GM19239 (cell line): ENCODE measurements around the gene ITPR3.
"Not testable (repeated sequence)": the region's sequence is repeated elsewhere in the genome, so short reads cannot be mapped to it uniquely, and the experiment has no call there.

Experiments
- DNase-seq: peaks from one replicate; pipeline ENCODE4 v3.0.0; 2011; ENCODE audit warnings: low spot score; ENCODE audit not compliant: insufficient read length
- FAIRE-seq: peaks from 2 replicates; lab custom pipeline; 2011; peaks lifted over from hg19 to GRCh38; lab: Jason Lieb, UNC

The ITPR3 gene

DNA sequence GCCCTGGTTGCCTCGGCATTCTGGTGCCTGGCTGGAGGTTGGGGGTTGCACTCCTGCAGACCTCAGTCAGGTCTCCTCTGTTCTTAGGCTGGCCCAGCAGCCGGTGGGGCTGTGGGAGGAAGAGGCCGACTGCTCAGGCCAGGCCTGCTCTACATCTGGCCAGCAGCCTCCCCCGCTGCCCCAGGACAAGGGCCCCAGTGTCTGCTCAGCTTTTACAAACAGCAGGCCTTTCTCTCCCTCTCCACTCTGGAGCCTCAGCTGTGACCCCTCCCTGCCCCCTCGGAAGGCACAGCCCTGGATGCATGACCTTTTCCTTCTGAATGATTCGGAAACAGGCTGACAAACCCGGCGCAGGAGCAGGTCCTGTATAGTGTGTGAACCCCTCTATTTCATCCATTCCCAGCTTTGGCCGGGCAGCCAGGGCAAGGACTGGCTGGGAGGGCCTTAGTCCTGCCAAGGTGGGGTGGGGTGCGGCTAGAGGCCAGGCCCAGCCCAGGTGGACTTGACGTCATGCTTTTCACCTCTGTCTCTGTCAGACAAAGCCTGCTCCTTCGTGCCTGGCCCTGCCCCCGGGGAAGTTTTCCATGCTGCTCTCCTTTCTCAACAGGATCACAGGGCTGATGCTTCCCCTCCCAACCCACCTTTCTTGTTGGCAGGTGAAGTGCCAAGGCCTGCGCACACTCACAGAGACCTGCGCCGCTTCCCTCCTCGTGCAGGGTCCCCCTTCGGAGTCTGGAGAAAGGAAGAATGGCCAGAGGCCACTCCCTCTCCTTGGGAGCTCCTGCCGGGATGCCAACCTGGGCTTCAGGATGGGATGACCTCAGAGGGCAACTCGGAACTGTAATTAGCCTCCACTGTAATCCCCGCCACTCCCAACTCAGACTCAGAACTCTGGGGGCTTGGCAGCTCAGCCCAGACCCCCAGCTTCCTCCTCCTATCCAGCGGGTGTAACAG is 10.1 kb upstream of the ITPR3 start:
- no peak for DNase-seq
- no peak for FAIRE-seq

DNA sequence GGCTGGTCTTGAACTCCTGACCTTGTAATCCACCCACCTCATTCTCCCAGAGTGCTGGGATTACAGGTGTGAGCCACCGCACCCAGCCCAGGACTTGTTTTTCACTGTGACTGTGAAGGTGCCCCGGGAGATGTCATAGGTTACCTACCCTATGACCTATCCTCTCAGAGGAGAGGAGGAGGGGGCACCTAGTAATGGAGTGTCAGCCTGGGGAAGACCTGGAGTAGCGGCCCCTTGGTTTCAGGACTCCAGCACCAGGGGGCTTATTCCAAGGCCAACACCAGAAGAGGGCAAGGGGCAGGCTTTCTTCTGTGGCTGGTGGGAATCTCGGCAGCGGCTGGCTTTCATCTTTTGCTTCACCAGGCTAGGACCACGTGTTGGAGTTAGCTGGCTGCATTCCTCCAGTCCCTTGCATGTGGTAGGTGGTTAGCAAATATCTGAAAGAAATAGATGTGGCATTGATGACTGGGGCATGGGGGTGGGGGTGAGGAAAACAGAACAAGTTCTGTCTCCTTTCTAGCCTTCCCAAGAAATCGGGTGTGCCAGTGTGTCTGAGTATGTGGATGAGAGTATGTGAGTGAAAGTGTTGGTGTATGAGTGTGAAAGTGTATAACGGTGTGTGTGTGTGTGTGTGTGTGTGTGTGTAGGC is 7.9 kb upstream of the ITPR3 start:
- DNase-seq (no peak), FAIRE-seq (no peak)

DNA sequence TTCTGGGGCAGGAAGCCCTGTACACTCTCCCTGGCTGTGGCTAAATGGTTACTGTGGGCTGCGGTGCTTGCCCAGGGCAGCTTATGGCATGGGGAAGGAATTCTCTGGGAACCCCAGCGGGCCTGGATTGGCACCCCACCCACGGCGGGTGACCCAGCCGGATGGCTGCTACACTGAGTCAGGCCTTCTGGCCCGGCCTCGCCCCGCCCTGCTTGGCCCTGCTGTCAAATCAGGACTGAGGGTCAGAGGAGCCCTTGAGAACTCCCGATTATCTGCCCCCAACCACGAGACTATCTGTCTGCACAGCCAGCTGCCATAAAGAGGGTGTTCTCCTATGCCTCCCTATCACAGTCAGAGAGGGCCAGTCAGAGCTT is 7.3 kb upstream of the ITPR3 start:
- FAIRE-seq (no peak), DNase-seq (no peak)

DNA sequence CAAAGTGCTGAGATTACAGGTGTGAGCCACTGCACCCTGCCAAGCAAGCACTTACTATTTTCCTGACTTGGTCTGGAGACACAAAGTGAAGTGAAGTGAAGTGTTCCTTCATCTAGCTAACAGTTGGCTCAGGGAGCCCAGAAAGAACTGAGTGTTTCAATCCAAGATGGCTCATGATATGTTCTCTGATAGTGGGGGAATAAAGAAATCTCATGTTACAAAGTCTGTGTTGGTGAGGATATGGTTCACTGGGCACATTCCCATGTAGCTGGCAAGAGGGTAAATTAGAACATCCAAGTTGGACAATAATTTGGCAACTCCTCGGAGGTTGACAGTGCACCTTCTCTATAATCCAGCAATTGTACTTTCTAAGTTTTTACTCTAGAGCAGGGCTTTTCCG is 5.0 kb upstream of the ITPR3 start:
- FAIRE-seq, result no peak
- no peak for DNase-seq

DNA sequence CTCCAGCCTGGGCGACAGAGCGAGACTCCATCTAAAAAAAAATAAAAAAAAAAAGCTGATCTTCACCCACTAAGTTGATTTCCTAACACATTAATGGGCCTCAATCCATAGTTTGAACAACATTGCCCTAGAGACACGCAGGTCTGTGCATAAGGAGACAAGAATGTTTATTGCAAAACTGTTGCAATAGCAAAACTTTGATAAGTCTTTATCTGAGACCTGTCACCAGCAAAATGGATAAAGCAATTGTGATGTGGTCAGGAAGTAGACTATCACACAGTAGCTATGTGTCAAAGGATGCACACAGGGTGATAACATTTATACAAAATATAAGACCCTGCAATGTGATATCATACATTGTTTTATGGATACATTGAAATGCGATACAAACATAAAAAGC is 4.2 kb upstream of the ITPR3 start:
- no peak for DNase-seq
- no peak for FAIRE-seq

DNA sequence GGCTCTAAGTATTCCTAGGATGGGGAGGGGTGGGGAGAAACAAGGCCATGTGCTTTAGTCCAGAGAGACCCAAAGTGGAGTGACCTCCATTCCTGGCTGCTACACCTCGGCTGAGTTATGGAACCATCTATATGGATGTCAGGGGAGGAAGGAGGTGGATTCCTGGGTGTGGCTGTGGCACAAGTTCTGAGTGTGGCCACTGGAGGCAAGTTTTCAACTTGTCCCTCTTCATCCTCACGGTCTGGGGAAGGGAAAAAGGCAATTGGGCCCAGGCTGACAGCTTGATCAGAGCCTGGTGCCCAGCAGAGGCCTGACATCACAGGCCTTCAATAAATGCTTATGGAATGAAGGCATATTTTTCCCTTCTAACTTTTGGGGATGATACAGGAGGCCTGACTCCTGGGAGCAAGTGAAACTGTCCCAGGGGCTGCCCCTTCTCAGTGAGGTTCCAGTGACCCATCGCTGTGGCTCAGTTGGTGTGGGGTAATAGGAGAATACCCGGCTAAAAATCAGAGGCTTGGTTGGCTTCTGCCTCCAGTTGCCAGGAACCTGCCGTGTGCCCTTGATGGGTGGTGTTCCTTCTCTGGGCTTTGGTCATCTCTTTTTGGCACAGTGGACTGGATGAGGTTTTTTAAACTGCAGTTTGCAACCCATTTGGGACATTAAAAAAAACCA is 1.8 kb upstream of the ITPR3 start:
- no peak for DNase-seq

DNA sequence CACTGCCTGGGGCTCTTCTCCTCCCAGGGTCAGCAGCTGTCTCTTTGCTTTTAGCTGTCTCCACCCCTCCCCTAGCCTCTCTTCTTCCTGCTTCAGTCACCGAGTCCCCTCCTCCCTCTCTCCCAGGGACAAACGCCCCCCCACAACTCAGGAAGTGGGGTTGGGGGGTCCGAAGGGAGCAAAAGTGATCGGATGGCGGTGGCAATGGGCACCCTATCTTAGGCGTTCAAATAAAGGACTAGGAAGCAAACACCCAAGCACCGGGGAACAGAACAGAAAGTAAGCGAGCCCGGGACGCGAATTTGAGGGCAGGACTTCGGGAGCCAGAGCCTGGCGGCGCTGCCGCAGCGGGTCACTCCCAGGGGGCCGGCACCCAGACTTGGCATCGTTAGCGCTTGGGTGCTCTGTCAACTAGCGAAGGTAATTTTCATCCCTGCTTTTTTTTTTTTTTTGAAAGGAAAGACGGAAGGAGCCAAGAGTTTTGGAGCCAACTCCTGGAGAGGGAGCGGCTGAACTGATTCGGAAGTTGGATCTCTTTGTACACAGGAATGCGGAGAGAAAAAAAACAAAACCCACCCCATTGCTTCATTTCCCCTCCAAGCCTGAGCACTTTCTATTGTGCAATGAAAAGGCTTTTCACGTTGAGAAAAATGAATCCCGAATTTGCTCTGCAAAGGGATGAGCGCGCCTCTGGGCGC is 815 bp upstream of the ITPR3 start:
- FAIRE-seq, result peak; percentile 84
- no peak for DNase-seq

More for the DNA sequence above, 1.8 kb upstream of the ITPR3 start:
- no peak for FAIRE-seq

DNA sequence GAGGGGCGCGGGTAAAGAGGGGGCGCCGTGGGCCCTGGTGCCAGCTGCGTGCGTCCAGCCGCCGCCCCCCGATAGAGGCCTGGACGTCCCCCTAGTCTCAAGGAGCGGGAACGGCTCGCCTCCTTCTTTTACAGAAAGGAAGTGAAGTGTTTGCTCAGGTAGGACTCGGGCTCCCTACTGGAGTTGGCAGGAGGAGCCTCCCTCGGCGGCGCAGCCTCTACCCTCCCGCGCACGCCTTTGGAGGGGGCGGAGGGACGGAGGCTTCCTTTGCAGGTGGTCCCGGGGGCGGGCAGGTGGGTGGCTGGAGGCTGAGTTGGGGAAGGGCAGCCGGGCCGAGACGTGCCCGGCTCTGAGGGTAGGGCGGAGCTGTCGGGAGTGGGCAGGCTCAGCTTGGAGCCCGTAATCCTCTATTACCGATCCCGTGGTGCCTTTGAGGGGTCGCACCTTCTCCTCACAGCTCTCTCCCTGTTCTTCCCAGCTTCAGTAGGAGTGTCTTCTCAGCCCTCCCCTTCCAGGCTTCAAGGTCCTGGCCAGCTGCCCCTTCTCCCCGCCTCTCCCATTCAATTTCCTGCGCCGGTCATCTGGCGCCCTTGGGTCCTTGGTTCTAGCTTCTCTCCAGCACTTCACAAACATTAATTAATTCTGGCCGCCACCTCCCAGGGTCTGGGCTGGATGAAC is 728 bp downstream of the ITPR3 start:
- DNase-seq (peak; percentile 52), FAIRE-seq (no peak)

DNA sequence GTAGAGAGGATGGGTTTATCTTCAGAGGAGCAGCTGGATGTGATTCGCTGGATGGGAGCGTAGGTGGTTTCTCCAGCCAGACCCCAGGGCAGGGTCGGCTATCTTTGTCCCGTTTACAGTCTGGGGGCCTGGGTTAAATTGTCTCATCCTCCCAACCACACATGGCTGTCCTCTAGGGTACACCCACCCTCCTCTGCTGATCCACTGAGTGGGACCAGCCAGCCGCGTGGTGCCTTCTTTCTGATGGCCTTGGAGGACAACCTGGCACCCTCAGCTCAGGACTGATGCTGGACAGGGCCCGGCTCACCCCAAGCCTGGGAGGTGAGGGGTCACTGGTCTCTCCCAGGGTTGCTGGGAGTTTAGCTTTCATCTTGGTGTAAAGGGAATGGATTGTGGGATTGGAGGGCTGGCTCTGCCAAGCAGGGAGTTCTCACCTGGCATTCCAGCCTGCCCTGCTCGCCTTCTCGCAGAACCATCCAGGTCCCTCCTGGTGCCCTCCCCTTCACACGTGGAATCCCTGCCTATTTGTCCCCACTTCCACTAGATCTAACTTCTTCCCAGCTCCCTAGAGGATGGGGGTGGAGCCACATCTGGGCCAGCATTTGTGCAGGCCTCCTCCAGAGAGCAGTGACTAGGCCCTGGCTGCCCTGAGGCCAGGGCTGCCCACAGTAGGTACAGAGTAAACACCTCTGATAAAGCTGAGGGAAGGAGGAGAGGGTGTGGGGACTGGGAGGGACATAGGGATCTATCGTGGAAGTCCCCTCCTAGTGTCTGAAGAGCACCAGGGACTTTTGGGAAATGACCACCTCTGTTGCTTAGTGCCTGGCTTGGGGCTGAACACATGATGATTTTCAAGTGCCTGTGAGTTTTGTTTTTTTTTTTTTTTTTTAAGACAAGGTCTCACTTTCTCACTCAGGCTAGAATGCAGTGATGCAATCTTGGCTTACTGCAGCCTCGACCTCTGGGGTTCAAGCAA is 1.6 kb downstream of the ITPR3 start:
- no peak for DNase-seq

DNA sequence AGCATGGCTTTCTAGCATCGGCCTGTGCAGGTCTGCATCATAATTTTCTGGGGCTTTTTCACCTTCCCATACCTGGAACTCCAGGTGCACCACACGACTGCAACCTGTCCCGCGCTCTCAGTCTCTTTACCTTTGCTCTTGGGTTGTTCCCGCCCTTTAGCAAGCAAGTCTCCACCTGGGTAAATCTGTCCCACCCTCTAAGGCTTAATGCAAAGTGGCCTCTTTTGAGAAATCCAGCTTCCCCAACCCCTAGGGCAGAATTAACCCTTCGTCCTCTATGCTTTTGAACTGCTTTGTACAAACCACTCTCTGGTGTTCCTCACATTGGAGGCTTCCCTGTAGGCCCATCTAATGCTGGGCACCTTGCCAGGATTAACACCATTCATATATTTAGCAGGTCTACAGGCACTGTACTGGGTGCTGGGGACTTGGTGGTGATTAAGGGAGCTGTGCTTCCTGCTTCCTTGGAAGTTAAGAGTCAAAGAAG is 2.8 kb downstream of the ITPR3 start:
- DNase-seq (no peak), FAIRE-seq (no peak)

More for the DNA sequence above, 1.6 kb downstream of the ITPR3 start:
- no peak for FAIRE-seq

DNA sequence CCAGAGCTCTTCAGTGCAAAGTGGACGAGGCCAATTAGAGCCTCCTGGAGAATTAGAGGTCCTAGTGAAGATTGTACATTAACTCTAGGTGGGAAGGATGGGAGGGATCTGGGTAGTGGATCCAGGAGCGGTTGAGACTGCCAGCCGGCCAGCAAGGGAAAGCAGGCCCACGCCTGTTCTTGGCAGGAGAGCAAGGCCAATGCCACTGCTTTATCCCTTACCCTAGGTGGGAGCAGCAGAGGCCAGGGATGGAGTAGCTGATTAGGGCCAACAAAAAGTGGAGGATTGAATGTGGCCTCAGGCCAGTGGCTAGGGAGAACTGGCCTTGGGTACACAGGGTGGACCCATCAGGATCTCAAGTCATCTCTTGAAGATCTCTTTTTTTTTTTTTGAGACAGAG is 3.7 kb downstream of the ITPR3 start:
- FAIRE-seq (no peak), DNase-seq (no peak)

DNA sequence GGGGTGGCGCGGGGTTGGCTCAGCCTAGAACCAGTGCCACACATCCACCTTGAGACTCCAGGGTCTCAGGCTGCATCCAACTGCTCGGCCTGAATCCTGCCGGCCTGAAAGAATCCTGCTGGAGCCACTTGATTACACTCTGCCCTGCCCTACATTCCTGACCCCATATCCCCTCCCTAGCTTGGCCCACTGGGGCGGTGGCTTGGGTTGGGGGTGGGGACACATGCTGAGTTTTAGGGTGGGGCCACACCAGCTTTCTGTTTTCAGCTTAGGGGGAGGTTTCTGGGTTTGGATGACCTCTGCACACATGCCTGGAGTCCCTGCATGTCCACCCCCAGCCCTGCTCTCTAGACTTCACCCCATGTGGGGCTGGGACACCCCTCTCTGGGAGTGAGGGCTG is 6.8 kb downstream of the ITPR3 start:
- FAIRE-seq, result no peak
- no peak for DNase-seq

DNA sequence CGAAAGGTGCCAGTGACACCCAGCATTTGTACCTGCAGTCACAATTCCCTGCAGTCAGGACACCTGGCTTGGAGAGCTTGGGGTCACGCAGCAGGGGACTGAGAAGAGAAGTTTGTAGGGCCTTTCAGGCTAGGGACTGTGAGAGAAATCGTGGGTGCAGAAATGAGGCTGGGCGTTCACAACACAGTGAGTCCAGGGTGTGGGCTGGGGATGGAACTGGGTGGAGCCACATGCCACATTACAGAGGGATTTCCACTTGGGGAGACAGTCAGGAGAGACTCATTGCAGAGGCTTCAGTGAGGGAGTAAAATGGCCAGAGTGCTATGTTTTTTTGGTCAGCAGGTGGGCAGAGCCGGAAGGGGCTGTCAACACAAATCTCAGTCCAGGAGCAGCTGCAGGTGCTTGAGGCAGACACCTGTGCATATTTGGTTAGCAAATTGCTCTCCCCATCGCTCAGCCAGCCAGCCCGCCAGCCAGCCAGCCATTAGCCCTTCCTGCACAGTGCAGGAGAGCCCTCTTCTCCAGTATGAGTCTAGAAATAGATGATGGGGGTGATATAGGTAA is 7.4 kb downstream of the ITPR3 start:
- no peak for DNase-seq
- no peak for FAIRE-seq

DNA sequence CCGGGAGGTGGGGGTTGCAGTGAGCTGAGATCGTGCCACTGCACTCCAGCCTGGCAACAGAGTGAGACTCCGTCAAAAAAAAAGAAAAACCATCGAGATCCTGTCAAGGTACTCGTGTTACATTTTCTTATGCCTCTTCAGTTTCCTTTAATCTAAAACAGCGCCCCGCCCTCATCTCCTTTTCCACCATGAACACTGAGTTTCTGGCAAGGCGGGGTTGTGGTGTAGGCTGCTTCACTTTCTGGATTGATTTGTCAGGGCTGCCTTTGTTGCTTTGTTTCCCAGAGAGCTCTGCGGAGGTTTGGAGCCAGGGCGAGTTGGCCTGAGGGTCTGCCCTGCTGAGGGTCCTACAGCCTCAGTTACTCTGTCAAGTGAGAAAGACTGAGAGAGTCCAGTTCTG is 8.9 kb downstream of the ITPR3 start:
- DNase-seq (no peak), FAIRE-seq (no peak)

DNA sequence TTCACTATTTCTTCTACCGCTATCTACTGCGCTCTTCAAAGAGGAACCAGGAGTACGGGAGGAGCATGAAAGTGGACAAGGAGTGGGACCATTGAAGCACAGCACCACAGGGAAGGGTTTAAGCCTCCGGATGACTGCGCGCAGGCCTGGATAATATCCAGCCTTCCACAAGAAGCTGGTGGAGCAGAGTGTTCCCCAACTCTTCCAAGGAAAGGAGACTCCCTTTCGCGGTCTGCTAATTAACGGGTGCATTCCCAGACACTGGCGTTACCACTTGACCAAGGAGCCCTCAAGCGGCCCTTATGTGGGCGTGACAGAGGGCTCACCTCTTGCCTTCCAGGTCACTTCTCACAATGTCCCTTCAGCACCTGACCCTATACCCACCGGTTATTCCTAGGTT is 10.4 kb downstream of the ITPR3 start:
- DNase-seq, FAIRE-seq: not testable (repeated sequence)

DNA sequence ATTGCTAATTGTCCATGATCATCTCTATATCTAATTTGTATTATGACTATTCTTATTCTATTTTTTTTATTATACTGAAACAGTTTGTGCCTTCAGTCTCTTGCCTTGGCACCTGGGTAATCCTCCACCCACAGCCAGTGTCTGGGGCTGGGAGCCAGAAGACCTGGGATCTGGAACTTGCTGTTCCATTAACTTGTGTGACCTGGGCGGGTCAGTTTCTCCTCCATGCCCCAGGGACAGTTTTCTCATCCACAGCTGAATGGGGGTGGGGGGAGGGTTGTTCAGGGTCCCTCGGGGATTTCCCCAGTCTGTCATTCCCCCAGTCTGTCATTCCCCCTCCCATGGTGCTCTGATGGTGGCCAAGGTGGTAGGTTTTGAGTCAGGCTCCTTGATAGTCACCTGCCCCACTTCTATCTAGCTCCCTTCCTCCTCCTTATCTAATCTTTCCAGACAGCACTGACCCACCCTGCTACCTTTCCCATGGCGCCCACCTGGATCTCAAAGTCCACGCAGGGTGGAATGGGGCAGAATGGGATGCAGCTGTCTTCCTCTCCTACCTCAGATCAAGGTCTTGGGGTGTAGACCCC is 10.9 kb downstream of the ITPR3 start:
- no peak for FAIRE-seq

DNA sequence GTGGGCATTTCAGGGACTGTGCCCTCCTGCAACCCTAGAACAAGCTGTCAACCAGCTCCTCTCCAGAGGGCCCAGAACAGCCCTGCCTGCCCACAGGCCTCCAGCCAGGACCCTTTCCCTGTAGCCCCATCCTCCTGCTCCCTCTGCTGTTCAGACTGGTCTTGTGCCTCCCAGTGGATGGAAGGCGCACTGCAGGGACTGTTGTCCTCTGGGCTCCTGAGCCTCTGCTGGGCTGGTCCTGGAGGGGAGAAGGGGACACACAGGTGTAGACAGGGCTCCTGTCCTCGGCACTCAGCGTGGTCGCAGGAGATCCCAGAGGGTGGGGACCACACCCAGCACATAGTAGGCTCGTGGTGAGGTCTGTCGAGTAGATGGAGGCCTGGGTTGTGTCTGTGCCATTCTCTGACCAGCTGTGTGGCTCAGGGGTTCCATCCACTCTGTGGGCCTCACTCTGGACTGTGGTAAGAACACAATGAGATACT is 11.5 kb downstream of the ITPR3 start:
- peak; percentile 70 for DNase-seq
- FAIRE-seq, result peak; percentile 62

More for the DNA sequence above, 10.9 kb downstream of the ITPR3 start:
- DNase-seq, result no peak

DNA sequence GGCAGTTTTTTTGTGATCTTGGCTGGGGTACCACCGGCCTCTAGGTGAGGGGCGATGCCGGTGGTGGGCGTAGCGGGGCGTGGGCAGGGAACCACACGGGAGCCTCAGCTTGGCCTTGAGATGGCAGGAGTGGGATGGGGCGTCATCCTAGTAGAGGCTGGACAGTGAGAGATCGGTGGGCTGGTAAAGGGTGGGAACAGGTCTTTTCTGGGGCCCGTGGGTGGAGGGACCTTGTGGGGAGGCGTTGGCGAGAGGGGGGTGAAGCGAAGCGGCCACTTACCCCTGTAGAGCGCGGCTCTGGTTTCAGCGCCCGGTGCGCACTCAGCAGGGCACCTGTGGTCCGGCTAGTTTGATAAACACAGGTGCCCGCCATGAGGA is 12.0 kb downstream of the ITPR3 start:
- DNase-seq, result no peak
- FAIRE-seq, result no peak
